Thymus (tissue), 11 donors: Measurements from ENCODE around the gene DAPK2. TPM values are rescaled to one million over a fixed set of nuclear protein-coding genes. Genes with fewer than 3 reads are reported as not detected.
"Not testable (repeated sequence)": the region's sequence is repeated elsewhere in the genome, so short reads cannot be mapped to it uniquely, and the experiment has no call there.

Source experiments
- DNase-seq, 9 donors: peaks; one replicate each; pipeline ENCODE4 v3.0.0-alpha.2; 2013; ENCODE audit warnings: low spot score in 9 of 9, low read depth in 6 of 9, missing footprints in 1 of 9
- H3K27ac ChIP-seq, 2 donors: one replicate each; pipeline ENCODE4 v1.5.1; 2013; ENCODE audit warnings: control low read depth in 1 of 2, low read depth in 1 of 2, low read length in 1 of 2, mild to moderate bottlenecking in 1 of 2, moderate library complexity in 1 of 2
- H3K27me3 ChIP-seq, 2 donors: one replicate each; pipeline ENCODE4 v1.5.1; 2013; ENCODE audit warnings: low read length in 1 of 2; ENCODE audit not compliant: control insufficient read depth in 2 of 2, insufficient read depth in 1 of 2
- H3K36me3 ChIP-seq, 2 donors: one replicate each; pipeline ENCODE4 v1.5.1; 2013; ENCODE audit warnings: low read length in 1 of 2, mild to moderate bottlenecking in 1 of 2, moderate library complexity in 1 of 2; ENCODE audit not compliant: control insufficient read depth in 2 of 2, insufficient read depth in 2 of 2
- H3K4me1 ChIP-seq, 2 donors: one replicate each; pipeline ENCODE4 v1.5.1; 2013; ENCODE audit warnings: low read length in 2 of 2; ENCODE audit not compliant: control insufficient read depth in 2 of 2, insufficient read depth in 2 of 2
- H3K4me3 ChIP-seq, 2 donors: one replicate each; pipeline ENCODE4 v1.5.1; 2013; ENCODE audit warnings: low read length in 2 of 2, control low read depth in 1 of 2, mild to moderate bottlenecking in 1 of 2
- H3K9me3 ChIP-seq, 2 donors: one replicate each; pipeline ENCODE4 v1.5.1; 2013; ENCODE audit warnings: low read length in 1 of 2, mild to moderate bottlenecking in 1 of 2; ENCODE audit not compliant: control insufficient read depth in 2 of 2, insufficient read depth in 1 of 2
- WGBS: extraction: QIAGEN DNeasy Blood & Tissue Kit; methylation state at CpG from one replicate; pipeline ENCODE4 v1.1.7; 2013; 5-methylcytosine and 5-hydroxymethylcytosine counted together
- polyA plus RNA-seq: library from polyadenylated mRNA; stranded (reverse); fragments of 200-250 nt; gene quantifications from one replicate; pipeline ENCODE4 v1.2.3, GENCODE V29; 2013
- total RNA-seq: library from RNA; stranded (reverse); fragments of 120-200 nt; gene quantifications from one replicate; pipeline ENCODE4 v1.2.4, GENCODE V29; 2013
- donor health status: healthy.

Gene DAPK2
- total and polyA plus RNA-seq, 2 donors = 3.3 TPM

- H3K36me3 ChIP-seq = peaks cover 12 to 27% of the 10 kb centered on the region in 2 donors
- no peaks in the 10 kb centered on the region for H3K4me1 ChIP-seq
- no peak overlapping the region for H3K4me3 ChIP-seq
- no peaks in the 10 kb centered on the region for H3K27me3 ChIP-seq
- no peaks in the 10 kb centered on the region for H3K9me3 ChIP-seq
- no peak for DNase-seq
- WGBS = 84% methylated on average over 3 of the region's 3 CpGs
- H3K27ac ChIP-seq = no peak overlapping the region
These were observed 36.5 kb upstream of the DAPK2 start for GRCh38 chr15:64082757-64083156.

- WGBS = 96% methylated on average over 2 of the region's 2 CpGs
- peaks cover 7 to 26% of the 10 kb centered on the region in 2 donors for H3K36me3 ChIP-seq
- H3K27ac ChIP-seq, H3K4me3 ChIP-seq, DNase-seq, H3K27me3 ChIP-seq, H3K9me3 ChIP-seq, H3K4me1 ChIP-seq: not testable (repeated sequence)
These were observed 27.2 kb upstream of the DAPK2 start for GRCh38 chr15:64073496-64073895.

- Histone ChIP-seq H3K4me3 (no peak overlapping the region), H3K4me1 (peaks cover 0 to 1% of the 10 kb centered on the region in 2 donors), H3K9me3 (peaks cover 0 to 1% of the 10 kb centered on the region in 2 donors), H3K36me3 (peaks cover 7 to 26% of the 10 kb centered on the region in 2 donors), H3K27me3 (no peaks in the 10 kb centered on the region), H3K27ac (no peak overlapping the region)
- WGBS = 97% methylated on average over 2 of the region's 2 CpGs
- DNase-seq = no peak
These were observed 26.5 kb upstream of the DAPK2 start for GRCh38 chr15:64072812-64073211.

- H3K36me3 ChIP-seq = peaks cover 7 to 26% of the 10 kb centered on the region in 2 donors
- peaks cover 0 to 6% of the 10 kb centered on the region in 2 donors for H3K4me1 ChIP-seq
- no peak overlapping the region for H3K4me3 ChIP-seq
- 98% methylated on average over 4 of the region's 4 CpGs for WGBS
- no peak overlapping the region for H3K27ac ChIP-seq
- H3K27me3 ChIP-seq = no peaks in the 10 kb centered on the region
- H3K9me3 ChIP-seq = peaks cover 0 to 4% of the 10 kb centered on the region in 2 donors
- DNase-seq = no peak
These were observed 25.9 kb upstream of the DAPK2 start for GRCh38 chr15:64071931-64072765.

- H3K36me3 ChIP-seq = peaks cover 7 to 24% of the 10 kb centered on the region in 2 donors
- peaks cover 0 to 4% of the 10 kb centered on the region in 2 donors for H3K9me3 ChIP-seq
- peak overlapping the region in 1 of 2 donors; percentile 21 for H3K27ac ChIP-seq
- peaks cover 0 to 6% of the 10 kb centered on the region in 2 donors for H3K4me1 ChIP-seq
- DNase-seq = no peak
- H3K4me3 ChIP-seq = no peak overlapping the region
- WGBS = 96% methylated on average over 8 of the region's 8 CpGs
- H3K27me3 ChIP-seq = no peaks in the 10 kb centered on the region
These were observed 24.9 kb upstream of the DAPK2 start for GRCh38 chr15:64070965-64071851.

- H3K4me1 ChIP-seq = peaks cover 0 to 6% of the 10 kb centered on the region in 2 donors
- no peak overlapping the region for H3K4me3 ChIP-seq
- H3K27ac ChIP-seq = no peak overlapping the region
- no peaks in the 10 kb centered on the region for H3K27me3 ChIP-seq
- WGBS = 97% methylated on average over 3 of the region's 3 CpGs
- peaks cover 7 to 22% of the 10 kb centered on the region in 2 donors for H3K36me3 ChIP-seq
- DNase-seq = no peak
- peaks cover 0 to 4% of the 10 kb centered on the region in 2 donors for H3K9me3 ChIP-seq
These were observed 23.8 kb upstream of the DAPK2 start for GRCh38 chr15:64070106-64070505.

- peaks cover 0 to 6% of the 10 kb centered on the region in 2 donors for H3K4me1 ChIP-seq
- H3K27ac ChIP-seq = no peak overlapping the region
- H3K27me3 ChIP-seq = no peaks in the 10 kb centered on the region
- DNase-seq = no peak
- H3K36me3 ChIP-seq = peaks cover 7 to 15% of the 10 kb centered on the region in 2 donors
- no peak overlapping the region for H3K4me3 ChIP-seq
- H3K9me3 ChIP-seq = peaks cover 0 to 4% of the 10 kb centered on the region in 2 donors
- 93% methylated on average over 4 of the region's 4 CpGs for WGBS
These were observed 21.8 kb upstream of the DAPK2 start for GRCh38 chr15:64068133-64068532.

- peaks cover 7 to 11% of the 10 kb centered on the region in 2 donors for H3K36me3 ChIP-seq
- no peaks in the 10 kb centered on the region for H3K27me3 ChIP-seq
- H3K4me3 ChIP-seq = no peak overlapping the region
- peaks cover 0 to 6% of the 10 kb centered on the region in 2 donors for H3K4me1 ChIP-seq
- peak; percentile 47 to 90 (median 75) for DNase-seq
- H3K9me3 ChIP-seq = peaks cover 0 to 4% of the 10 kb centered on the region in 2 donors
- H3K27ac ChIP-seq = no peak overlapping the region
- 27% methylated on average over 11 of the region's 11 CpGs for WGBS
These were observed 21.3 kb upstream of the DAPK2 start for GRCh38 chr15:64067564-64068030.
